GM19468 (cell line): ENCODE data around the gene MUC4.
"Not testable (repeated sequence)": the region's sequence is repeated elsewhere in the genome, so short reads cannot be mapped to it uniquely, and the experiment has no call there.

Experiments
- ATAC-seq: cut with Tn5 transposase; IDR thresholded peaks from one replicate; pipeline ENCODE4 v1.9.1; 2021; ENCODE audit warnings: mild to moderate bottlenecking, moderate library complexity, moderate number of reproducible peaks; ENCODE audit not compliant: unreplicated experiment; ENCODE audit errors: extremely low read depth

The MUC4 gene

DNA sequence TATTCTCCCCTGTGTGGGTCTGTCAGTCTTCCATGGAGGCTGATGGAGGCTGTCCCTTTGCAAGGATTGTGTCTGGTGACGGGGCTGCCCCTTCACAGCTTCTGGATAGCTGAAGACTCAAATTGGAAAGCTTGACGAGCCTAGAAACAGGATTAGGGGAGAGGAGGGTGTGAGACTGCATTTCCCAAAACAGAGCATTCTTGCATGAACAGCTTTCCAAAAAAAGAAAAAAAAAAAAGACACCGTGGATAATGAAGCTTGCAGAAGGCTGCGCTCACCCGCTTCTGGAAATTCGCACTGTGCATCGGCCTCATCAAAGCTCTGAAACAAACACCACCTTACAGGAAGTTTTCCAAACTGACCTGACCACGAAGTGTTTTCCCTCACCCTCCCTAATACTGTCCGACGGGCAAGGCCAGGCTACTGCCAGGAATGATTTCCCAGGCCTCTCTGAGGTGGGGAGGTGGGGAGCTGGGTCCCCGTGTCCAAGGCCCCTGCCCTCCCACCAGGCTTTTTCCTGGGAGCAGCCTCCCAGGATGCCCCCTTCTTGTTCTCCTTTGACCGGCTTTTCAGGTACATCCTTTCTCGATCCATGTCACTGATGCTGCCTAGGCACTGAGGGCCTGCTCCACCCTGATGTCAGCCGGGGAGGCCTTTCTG, 24.9 kb upstream of the MUC4 start:
- no peak for ATAC-seq

DNA sequence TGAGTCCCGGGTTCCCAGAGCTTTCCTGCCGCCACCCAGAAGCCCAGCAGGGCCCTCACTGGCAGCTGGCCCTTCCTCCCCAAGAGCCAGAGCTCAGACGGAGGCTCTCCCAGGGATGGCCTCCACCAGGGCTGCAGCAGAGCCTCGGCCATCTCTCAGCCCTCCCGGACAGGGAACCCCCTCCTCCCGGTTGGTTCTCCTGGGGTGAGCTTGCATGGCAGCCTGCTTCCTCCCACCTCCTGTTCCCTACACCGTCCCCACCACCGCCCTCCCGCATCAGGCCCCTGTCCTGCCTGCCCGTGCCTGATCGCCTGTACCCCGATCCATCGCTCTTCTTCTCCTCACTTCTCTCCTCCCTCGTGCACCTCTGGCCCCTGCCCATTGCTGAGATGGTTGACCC, 24.1 kb upstream of the MUC4 start:
- ATAC-seq: no peak

DNA sequence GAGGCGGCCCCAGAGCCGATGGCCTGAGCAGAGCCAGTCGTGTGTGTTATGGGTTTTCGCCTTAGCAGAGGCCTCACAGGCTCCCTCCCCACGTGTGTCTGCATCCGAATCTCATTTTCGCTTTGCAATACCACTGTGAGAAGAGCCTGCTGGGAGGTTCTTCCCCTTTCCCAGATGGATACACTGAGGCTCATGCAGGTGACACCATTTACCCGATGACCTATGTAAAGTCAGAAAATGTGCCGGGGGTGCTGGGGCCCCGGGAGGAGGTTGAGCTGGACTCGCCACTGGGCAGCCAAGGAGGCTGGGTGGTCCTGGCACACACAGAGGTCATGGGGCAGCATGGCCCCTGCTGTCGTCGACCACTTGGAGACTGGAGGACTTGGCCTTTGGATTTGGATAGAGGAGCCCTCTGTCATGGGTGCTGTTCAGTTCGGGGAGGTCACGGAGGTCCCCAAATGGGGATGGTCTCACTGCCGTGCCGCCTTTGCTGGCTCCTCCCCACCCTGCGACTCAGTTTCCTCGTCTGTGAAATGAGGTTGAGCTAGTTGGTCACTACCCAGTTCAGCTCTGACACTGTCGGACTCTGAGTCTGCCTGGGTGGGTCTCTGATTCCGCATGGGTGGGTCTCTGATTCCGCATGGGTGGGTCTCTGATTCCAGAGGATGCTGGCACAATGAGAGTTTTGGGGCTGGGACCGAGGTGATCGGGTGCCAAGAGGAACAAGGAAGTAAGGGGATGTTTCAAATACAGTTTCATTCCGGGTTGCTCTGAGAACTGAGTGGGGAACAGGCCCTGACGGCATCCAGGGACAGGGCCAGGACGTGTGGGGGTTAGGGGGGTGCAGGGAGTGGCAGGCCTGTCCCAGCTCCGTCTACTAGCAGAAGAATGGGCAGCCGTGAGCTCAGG, 23.2 kb upstream of the MUC4 start:
- no peak for ATAC-seq

DNA sequence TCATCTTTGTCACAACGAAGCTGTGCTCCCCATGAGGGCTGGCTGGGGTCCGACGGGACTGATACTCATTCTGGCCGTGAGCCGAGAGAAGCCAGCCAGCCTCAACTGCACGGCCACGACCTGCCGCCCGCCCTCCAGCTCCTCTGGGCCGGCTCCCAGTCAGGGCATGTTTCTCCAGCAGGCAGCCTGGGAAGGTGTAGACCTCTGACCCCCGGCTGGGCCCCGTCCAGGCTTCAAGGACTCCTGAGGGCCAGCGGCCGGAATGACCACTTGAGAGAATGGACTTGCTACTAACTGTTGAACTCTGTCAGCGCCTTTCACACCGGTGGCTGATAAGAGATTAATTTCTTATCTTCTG, 18.1 kb upstream of the MUC4 start:
- ATAC-seq: no peak

DNA sequence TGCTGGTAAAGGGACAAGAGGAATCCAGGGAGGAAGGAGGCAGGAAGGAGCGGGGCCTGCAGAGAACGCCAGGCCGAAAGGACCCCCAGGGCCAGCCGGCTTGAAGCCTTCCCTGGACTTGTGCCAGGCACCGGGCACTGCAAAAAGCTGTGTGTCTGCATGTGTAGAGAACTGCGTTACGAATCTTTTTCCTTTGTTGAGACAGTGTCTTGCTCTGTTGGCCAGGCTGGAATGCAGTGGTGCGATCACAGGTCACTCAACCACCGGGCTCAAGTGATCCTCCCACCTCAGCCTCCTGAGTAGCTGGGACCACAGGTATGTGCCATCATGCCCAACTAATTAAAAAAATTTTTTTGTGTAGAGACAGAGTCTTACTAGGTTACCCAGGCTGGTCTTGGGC, 17.0 kb upstream of the MUC4 start:
- ATAC-seq: no peak

DNA sequence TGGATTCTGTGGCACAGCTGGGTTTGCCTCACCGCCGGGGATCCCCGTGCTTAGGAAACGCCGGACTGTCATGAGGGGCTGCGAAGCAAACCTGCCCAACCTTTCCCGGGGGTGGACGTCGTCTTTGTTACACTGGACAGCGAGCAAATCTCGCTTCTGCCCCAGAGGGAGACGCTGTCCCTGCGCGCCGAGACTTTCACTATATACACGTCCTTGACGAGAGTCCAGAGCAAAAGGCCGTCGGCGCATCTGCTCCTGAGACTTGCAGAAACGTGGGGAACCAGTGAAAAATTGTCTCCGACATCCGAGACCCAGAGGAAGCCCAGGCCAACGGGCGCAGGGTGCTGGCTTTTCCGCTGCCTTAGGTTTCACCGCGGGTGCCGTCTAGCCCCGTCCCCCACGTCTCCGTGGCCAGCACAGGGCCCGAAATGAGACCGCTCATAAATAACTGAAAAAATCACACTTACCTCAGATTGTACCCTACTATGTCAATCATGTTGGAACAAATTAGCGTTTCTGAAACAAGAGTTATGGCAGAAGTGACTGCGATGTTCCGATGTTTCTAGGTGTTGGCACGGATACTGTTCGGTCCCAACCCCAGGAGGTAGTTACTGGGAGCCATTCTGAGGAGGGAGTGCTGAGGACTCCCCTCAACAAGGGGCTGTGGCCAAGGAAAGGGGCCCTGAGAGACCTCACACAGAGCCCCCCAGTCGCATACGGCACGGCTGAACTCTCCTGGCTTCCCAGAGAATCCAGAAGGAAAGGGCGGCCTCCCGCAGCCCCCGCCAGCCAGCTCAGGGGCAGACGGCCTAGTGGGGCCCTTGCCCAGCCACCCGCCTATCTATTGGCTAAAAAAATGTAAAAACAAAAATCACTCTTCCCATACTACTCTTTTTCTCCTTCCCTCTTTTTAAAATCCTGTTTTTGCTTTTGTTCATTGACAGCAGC, 14.4 kb upstream of the MUC4 start:
- ATAC-seq: no peak

DNA sequence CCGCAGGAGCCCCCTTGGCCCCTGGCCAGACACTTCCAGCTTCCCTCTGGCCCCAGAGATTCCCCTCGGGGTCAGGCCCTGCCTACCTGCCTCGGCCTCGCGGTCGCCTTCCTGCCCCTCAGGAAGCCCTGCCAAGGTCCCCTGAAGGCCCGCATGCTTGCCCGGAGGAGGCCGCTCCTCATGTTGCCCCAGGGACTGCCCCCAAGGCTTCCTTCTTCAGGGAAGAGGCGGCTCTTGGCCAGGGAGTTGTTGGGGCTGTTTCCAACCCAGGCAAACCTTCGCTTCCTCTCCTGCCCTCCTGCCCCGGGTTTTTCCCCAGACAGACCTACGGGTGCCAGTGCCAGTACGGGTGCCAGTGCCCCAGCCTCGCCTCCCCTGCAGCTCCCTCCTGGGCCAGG, 13.5 kb upstream of the MUC4 start:
- ATAC-seq: no peak

DNA sequence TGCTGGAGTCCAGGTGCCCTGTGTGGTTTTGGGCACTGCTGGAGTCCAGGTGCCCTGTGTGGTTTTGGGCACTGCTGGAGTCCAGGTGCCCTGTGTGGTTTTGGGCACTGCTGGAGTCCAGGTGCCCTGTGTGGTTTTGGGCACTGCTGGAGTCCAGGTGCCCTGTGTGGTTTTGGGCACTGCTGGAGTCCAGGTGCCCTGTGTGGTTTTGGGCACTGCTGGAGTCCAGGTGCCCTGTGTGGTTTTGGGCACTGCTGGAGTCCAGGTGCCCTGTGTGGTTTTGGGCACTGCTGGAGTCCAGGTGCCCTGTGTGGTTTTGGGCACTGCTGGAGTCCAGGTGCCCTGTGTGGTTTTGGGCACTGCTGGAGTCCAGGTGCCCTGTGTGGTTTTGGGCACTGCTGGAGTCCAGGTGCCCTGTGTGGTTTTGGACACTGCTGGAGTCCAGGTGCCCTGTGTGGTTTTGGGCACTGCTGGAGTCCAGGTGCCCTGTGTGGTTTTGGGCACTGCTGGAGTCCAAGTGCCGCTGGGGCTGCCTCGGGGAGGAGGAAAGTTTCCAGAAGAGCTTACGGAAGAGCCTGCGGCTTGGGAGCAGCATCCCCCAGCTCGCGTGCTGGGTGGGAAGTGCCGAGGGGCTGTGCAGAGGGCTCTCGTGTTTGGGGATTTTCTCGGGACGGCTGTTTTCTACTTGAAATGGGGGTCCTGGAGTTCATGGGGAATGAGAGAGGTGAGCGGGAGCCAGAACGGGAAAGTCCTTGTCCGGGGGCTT, 12.9 kb upstream of the MUC4 start:
- ATAC-seq: not testable (repeated sequence)

DNA sequence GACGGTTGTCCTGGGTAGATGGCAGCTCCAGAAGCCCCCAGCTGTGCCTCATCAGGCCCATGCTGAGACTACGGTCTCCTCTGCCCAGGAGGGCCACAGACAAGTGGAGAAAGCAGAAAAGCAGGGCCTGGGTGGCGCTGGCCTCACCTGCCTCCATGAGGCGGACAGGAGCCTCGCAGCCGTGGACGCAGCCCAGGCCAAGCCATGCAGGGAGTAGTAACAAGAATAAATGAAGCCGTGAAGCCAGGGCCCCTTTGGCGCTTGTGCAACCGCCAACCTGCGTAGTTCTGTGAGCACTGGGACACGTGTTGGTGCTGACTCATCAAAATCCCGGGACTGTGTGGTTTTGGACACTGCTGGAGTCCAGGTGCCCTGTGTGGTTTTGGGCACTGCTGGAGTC, 12.3 kb upstream of the MUC4 start:
- ATAC-seq: no peak

DNA sequence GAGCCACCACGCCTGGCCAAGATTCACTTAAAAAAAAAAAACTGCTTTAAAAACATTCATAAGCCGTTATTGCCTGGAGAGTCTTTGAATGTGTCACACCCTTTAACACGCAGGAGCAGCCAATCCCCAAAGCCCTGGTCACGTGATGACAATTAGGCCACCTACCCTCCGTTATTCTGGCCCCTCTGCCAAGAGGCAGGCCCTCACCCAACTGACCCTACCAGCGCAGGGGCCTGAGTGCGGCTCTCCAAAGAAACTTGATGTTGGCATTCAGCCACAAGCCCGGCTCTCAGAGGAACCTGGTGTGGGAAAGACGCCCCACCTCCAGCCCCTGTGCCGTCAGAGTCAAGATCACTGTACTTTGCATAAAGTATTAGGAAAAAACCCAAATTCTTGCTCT, 11.6 kb upstream of the MUC4 start:
- ATAC-seq: no peak

DNA sequence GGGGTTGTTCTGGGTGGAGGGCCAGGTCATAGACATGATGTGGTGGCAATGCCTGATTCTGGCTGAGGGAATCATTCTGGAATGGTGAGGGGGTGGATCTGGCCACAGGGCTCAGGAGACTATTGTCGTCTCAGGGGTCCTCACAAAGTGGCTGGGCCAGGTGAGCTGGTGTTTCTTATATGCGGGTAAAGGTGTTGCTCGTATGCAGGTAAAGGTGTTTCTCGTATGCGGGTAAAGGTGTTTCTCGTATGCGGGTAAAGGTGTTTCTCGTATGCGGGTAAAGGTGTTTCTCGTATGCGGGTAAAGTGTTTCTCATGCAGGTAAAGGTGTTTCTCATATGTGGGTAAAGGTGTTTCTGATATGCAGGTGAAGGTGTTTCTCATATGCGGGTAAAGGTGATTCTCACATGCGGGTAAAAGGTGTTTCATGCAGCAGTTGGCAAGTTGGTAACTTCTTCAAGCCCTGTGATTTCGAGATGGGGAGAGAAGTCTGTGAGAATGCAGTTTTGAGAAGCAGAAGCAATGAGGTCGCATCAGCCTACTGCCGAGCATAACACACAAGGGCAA, 10.5 kb upstream of the MUC4 start:
- ATAC-seq: no peak

DNA sequence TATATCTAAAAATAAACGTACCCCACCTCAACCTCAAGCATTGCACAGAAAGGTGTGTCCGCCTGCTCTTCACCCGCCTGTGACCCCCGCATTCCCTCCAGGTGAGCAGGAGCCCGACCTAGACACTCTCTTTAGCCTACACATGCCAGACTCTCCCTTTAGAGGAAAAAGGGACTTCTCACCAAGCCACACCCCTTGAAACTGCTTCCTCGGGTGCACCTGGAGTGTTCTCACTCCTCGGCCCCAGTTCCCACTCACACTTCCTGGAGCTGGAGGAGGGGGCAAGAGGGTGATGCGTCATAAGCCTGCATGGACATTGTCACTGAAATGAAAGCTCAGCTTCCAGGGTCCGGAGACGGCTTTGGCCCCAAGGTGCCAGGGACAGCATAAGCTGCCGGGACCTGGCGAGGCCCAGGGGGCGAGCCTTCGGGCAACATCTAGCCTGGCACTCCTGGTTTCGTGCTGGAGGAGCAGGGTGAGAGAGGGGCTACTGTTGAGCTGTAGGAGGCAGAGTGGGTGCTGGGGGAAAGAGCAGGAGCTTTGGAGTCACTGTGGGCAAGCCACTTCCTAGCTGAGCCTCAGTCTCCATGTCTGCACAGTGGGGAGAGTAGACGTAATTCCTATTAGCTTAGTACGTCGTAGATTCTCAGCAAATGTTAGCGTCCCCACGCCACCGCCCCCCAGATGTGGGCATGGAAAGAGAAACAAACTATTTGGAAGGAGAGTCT, 9.8 kb upstream of the MUC4 start:
- ATAC-seq: no peak

DNA sequence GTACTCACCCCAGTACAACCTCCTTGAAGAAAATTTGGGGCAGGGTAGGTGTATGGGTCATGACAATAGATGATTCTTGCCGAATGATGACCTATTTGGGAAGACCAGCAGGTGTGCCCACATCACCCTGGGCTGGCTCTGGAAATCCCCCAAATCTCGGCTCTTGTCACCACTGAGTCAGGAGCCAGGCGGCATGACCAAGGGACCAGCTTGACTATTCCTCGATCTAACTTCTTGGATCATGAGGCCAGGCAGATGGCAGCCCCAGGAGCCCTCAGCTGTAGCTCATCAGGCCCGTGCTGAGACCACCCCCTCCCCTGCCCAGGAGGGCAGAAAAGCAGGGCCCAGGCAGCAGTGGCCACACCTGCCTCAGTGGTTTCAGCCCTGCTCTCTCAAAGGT, 9.2 kb upstream of the MUC4 start:
- no peak for ATAC-seq

DNA sequence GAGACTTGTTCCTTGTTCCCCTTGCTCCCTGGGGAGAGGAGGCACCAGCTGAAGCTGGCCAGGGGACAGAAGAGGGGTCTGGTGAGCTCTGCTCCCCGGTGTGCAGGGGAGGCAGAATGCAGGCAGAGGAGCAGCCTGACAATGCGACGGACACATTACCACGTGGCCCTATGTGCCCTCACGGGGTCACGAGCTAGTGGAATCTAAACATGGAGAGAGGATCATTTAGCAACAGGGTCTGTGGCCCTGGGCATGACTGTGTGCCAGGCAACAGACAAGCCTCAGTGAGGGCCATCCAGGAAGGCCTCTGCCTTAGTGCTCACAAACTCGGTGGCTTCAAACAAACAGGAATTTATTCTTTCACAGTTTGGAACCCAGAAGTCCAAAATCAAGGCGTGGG, 8.5 kb upstream of the MUC4 start:
- no peak for ATAC-seq

DNA sequence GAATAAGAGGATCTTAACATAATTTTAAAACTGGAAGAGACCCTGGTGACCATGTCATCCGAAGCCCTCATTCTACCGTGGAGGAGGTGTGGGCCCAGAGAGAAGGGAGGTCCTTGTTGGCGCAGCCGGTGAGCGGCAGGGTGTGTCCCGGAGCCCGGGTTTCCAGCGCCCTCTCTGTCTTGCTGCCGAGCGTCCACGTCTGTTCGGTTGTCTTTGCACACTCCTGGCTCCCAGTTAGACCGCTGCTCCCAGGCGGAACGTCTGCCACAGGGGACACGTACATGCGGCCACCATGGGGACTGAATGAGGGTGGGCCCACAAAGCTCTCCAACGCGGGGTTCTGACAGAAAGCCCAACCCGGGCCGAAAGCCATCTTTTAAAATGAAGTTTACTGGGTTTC, 6.6 kb upstream of the MUC4 start:
- no peak for ATAC-seq

DNA sequence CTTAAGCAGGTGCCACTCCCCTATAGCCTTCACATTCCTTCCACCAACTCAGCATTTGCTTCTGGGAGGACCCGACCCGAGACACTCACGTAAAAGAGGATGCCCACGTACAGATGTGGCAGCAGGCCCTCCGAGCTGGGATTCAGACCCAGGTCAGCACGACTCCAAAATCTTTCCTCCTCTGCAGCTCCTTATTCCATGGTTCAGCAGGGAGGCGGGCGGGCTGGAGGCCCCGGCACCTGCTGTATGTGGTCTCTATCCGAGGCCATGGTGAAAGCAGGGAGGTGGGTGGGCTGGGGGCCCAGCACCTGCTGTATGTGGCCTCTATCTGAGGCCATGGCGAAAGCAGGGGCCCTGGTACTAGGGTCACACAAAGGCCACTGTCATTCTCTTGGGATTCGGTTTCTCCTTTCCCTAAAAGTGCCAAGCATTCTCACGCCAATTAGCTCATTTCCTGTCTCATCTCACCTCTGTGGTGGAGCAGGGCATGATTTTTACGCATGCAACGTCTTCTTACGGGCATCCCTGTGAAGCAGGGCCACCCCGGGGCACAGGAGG, 5.9 kb upstream of the MUC4 start:
- no peak for ATAC-seq

DNA sequence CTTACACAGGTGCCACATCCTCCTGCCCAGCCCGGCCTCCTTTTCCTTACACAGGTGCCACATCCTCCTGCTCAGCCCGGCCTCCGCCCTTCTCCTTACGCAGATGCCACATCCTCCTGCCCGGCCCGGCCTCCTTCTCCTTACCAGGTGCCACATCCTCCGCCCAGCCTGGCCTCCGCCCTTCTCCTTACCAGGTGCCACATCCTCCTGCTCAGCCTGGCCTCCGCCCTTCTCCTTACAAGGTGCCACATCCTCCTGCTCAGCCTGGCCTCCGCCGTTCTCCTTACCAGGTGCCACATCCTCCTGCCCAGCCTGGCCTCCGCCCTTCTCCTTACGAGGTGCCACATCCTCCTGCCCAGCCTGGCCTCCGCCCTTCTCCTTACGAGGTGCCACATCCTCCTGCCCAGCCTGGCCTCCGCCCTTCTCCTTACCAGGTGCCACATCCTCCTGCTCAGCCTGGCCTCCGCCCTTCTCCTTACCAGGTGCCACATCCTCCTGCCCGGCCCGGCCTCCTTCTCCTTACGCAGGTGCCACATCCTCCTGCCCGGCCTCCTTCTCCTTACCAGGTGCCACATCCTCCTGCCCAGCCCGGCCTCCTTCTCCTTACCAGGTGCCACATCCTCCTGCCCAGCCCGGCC, 4.7 kb upstream of the MUC4 start:
- ATAC-seq: not testable (repeated sequence)

DNA sequence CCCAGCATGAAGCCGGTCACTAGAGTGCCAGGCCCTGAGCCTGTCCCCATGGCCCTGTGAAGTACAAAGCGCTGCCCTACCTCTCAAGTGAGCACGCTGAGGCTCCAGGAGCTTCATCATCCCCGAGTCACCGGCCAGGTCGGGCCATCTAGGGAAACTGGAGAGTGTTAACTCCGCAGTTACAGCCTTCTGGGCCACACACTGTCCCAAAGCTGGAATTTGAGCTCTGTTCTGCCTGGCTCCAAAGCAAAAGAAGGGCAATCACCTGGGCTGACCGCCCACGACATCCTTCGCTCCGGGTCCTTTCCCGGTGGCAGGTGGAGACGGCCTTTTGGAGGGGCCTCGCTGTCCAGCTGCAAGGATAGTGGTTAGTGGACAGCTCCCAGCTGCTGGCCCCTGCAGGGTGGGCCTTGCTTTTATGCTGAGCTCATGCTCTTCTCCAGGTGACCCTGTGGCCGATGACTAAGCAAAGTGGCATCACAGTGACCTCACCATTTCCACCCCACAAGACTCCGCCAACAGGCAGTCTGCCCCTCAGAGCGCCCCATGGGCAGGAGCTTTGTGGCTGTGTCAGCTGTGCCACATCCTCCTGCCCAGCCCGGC, 3.5 kb upstream of the MUC4 start:
- ATAC-seq: no peak
